H1 (cell line): ENCODE data around the gene EEF2K. TPM values are rescaled to one million over a fixed set of nuclear protein-coding genes. Genes with fewer than 3 reads are reported as not detected.

ENCODE experiments used
- CTCF ChIA-PET: fragments of 300-600 bp; sonication (Branson Sonifier 250); formaldehyde crosslinking; loops from one replicate; lab custom pipeline; 2021; ENCODE audit not compliant: partially characterized antibody; lab: Charles Lee
- POLR2A ChIA-PET: fragments of 300-600 bp; sonication (Branson Sonifier 250); formaldehyde crosslinking; loops from one replicate; lab custom pipeline; 2021; ENCODE audit warnings: inconsistent platforms; ENCODE audit not compliant: partially characterized antibody; lab: Charles Lee
- DNase-seq, 2 experiments: peaks; one replicate each; pipeline versions ENCODE4 v3.0.0 to v3.0.0-alpha.2; 2010 to 2022; ENCODE audit warnings: low spot score in 2 of 2, low read depth in 1 of 2, mixed read lengths in 1 of 2
- FAIRE-seq: peaks from 2 replicates; lab custom pipeline; 2011; peaks lifted over from hg19 to GRCh38; lab: Jason Lieb, UNC
- H2AFZ ChIP-seq: 2 replicates; pipeline ENCODE4 v1.8.1; 2012; ENCODE audit warnings: low read length, inconsistent platforms
- H2AK5ac ChIP-seq: 2 replicates; pipeline ENCODE4 v1.6.1; 2013; ENCODE audit warnings: low read depth, low read length
- H2BK120ac ChIP-seq: replicated peaks from 2 replicates; pipeline ENCODE3; 2013; ENCODE audit warnings: low read depth, low read length, inconsistent platforms
- H2BK12ac ChIP-seq: 2 replicates; pipeline ENCODE4 v1.6.1; 2013; ENCODE audit warnings: low read depth, low read length
- H2BK15ac ChIP-seq: 2 replicates; pipeline ENCODE4 v1.6.1; 2013; ENCODE audit warnings: low read length
- H2BK20ac ChIP-seq: 2 replicates; pipeline ENCODE4 v1.6.1; 2013; ENCODE audit warnings: low read length
- H2BK5ac ChIP-seq: 2 replicates; pipeline ENCODE4 v1.6.1; 2013; ENCODE audit warnings: low read depth, low read length
- H3K14ac ChIP-seq: 2 replicates; pipeline ENCODE4 v1.6.1; 2013; ENCODE audit warnings: inconsistent platforms; ENCODE audit not compliant: insufficient read length
- H3K18ac ChIP-seq: 2 replicates; pipeline ENCODE4 v1.6.1; 2013; ENCODE audit warnings: low read length; ENCODE audit errors: extremely low read depth
- H3K23ac ChIP-seq: 2 replicates; pipeline ENCODE4 v1.6.1; 2013; ENCODE audit warnings: inconsistent platforms; ENCODE audit not compliant: insufficient read length
- H3K23me2 ChIP-seq: 2 replicates; pipeline ENCODE4 v1.6.1; 2013; ENCODE audit warnings: low read depth, low read length
- H3K27ac ChIP-seq: 2 replicates; pipeline ENCODE4 v1.6.1; 2011; ENCODE audit warnings: low read depth, low read length, inconsistent platforms
- H3K27me3 ChIP-seq, 4 experiments: replicated peaks in 1 of 4; 1 replicate in 1 of 4; 2 replicates in 3 of 4; pipeline versions ENCODE4 v1.6.1 to v1.8.1; 2011 to 2013; ENCODE audit warnings: low read length in 3 of 4, mild to moderate bottlenecking in 3 of 4, inconsistent platforms in 2 of 4, mixed read lengths in 2 of 4, moderate library complexity in 1 of 4; ENCODE audit not compliant: control insufficient read depth in 3 of 4, insufficient read depth in 3 of 4; ENCODE audit errors: extremely low read depth in 1 of 4
- H3K36me3 ChIP-seq, 4 experiments: 2 replicates each; pipeline versions ENCODE4 v1.6.1 to v1.8.1; 2011 to 2013; ENCODE audit warnings: mild to moderate bottlenecking in 4 of 4, low read length in 3 of 4, moderate library complexity in 2 of 4, control low read depth in 1 of 4, inconsistent platforms in 1 of 4; ENCODE audit not compliant: insufficient read depth in 4 of 4, control insufficient read depth in 2 of 4
- H3K4ac ChIP-seq: replicated peaks from 2 replicates; pipeline ENCODE3; 2013; ENCODE audit warnings: low read length, low read depth, mixed read lengths, inconsistent platforms; ENCODE audit not compliant: insufficient read length
- H3K4me1 ChIP-seq, 4 experiments: replicated peaks in 1 of 4; 1 replicate in 1 of 4; 2 replicates in 3 of 4; pipeline versions ENCODE4 v1.6.1 to v1.8.1; 2011 to 2013; ENCODE audit warnings: low read length in 3 of 4, inconsistent platforms in 2 of 4, mixed read lengths in 1 of 4; ENCODE audit not compliant: insufficient read depth in 4 of 4, control insufficient read depth in 3 of 4
- H3K4me2 ChIP-seq, 2 experiments: 2 replicates each; pipeline versions ENCODE4 v1.6.1 to v1.8.1; 2011 to 2013; ENCODE audit warnings: low read depth in 2 of 2, low read length in 2 of 2, control low read depth in 1 of 2, inconsistent platforms in 1 of 2, mild to moderate bottlenecking in 1 of 2; ENCODE audit not compliant: insufficient read depth in 1 of 2
- H3K4me3 ChIP-seq, 4 experiments: fragments of 200-600, 300-600 bp in 1 of 4; sonication (generic), shearing (Covaris generic), sonication (Bioruptor Twin) in 1 of 4; 2 replicates each; pipeline versions ENCODE4 v1.5.1 to v1.8.1; 2011 to 2016; ENCODE audit warnings: low read length in 4 of 4, low read depth in 3 of 4, control low read depth in 2 of 4, inconsistent platforms in 2 of 4, mild to moderate bottlenecking in 2 of 4, mixed read lengths in 1 of 4, moderate library complexity in 1 of 4; ENCODE audit not compliant: insufficient read depth in 2 of 4; ENCODE audit errors: extremely low read depth in 1 of 4
- H3K56ac ChIP-seq: replicated peaks from 2 replicates; pipeline ENCODE3; 2013; ENCODE audit warnings: low read depth, mild to moderate bottlenecking, mixed read lengths, low read length, inconsistent platforms; ENCODE audit not compliant: insufficient read length
- H3K79me1 ChIP-seq: 2 replicates; pipeline ENCODE4 v1.6.1; 2013; ENCODE audit warnings: low read depth, low read length, control low read depth
- H3K79me2 ChIP-seq, 2 experiments: 2 replicates each; pipeline versions ENCODE4 v1.6.1 to v1.8.1; 2012 to 2013; ENCODE audit warnings: low read length in 2 of 2, mild to moderate bottlenecking in 2 of 2, inconsistent platforms in 1 of 2; ENCODE audit not compliant: insufficient read depth in 2 of 2, control insufficient read depth in 1 of 2
- H3K9ac ChIP-seq, 4 experiments: replicated peaks in 1 of 4; 1 replicate in 1 of 4; 2 replicates in 3 of 4; pipeline versions ENCODE4 v1.6.1 to v1.8.1; 2011 to 2013; ENCODE audit warnings: low read depth in 3 of 4, low read length in 3 of 4, control low read depth in 2 of 4, mild to moderate bottlenecking in 2 of 4, moderate library complexity in 2 of 4, inconsistent platforms in 1 of 4; ENCODE audit errors: extremely low read depth in 1 of 4
- H3K9me3 ChIP-seq, 2 experiments: 2 replicates each; pipeline versions ENCODE4 v1.6.1 to v1.8.1; 2012 to 2013; ENCODE audit warnings: mild to moderate bottlenecking in 2 of 2, moderate library complexity in 2 of 2, control low read depth in 1 of 2, inconsistent platforms in 1 of 2, low read depth in 1 of 2, low read length in 1 of 2, mixed read lengths in 1 of 2; ENCODE audit not compliant: insufficient read depth in 2 of 2
- H4K20me1 ChIP-seq, 2 experiments: replicated peaks in 1 of 2; 2 replicates each; pipeline versions ENCODE3 to v1.8.1; 2011 to 2013; ENCODE audit warnings: inconsistent platforms in 2 of 2, low read length in 2 of 2, mild to moderate bottlenecking in 1 of 2; ENCODE audit not compliant: insufficient read depth in 2 of 2, control insufficient read depth in 1 of 2
- H4K5ac ChIP-seq: 2 replicates; pipeline ENCODE4 v1.6.1; 2013; ENCODE audit warnings: low read length, low read depth, mixed read lengths, inconsistent platforms; ENCODE audit not compliant: insufficient read length
- H4K8ac ChIP-seq: 2 replicates; pipeline ENCODE4 v1.8.0; 2013; ENCODE audit warnings: mild to moderate bottlenecking, moderate library complexity, low read length, inconsistent platforms; ENCODE audit not compliant: insufficient read depth; ENCODE audit errors: extremely low read depth
- H4K91ac ChIP-seq: replicated peaks from 2 replicates; pipeline ENCODE3; 2013; ENCODE audit warnings: low read length, mixed read lengths, inconsistent platforms; ENCODE audit not compliant: insufficient read length
- CHD2 ChIP-seq: IDR thresholded peaks from 2 replicates; pipeline ENCODE4 v1.6.1; 2012; ENCODE audit warnings: low read length, improper control_type of control experiment
- EGR1 ChIP-seq: IDR thresholded peaks from 2 replicates; pipeline ENCODE4 v1.6.1; 2011; ENCODE audit warnings: low read depth, low read length, borderline replicate concordance
- SUZ12 ChIP-seq: fragments of 200-600 bp; sonication (generic); IDR thresholded peaks from 2 replicates; pipeline ENCODE4 v1.6.1; 2012; ENCODE audit warnings: mild to moderate bottlenecking, inconsistent platforms, low read length, moderate library complexity, mixed read lengths
- TCF12 ChIP-seq: IDR thresholded peaks from 2 replicates; pipeline ENCODE4 v1.6.1; 2011; ENCODE audit warnings: low read depth, mild to moderate bottlenecking, low read length
- TEAD4 ChIP-seq: IDR thresholded peaks from 2 replicates; pipeline ENCODE4 v1.6.1; 2012; ENCODE audit warnings: low read depth, low read length, inconsistent platforms, mixed read lengths
- WGBS, 2 experiments: shearing (Covaris generic) in 1 of 2; methylation state at CpG; one replicate each; pipeline versions ENCODE4 v1.1.6 to v1.1.7; 2013 to 2015; ENCODE audit warnings: low lambda C conversion rate in 2 of 2, mixed read lengths in 2 of 2, inconsistent platforms in 1 of 2, low coverage in 1 of 2, missing lambda C conversion rate in 1 of 2; ENCODE audit not compliant: insufficient replicate concordance in 2 of 2, insufficient coverage in 1 of 2, insufficient read length in 1 of 2; ENCODE audit errors: extremely low coverage in 1 of 2, missing lambda C conversion rate in 1 of 2; 5-methylcytosine and 5-hydroxymethylcytosine counted together
- polyA plus RNA-seq, 7 experiments: library from polyadenylated mRNA; depleted of rRNA in 3 of 7; stranded (reverse) in 5 of 7; unstranded in 2 of 7; fragments of >200 nt in 5 of 7; fragments of 200-250 nt in 2 of 7; gene quantifications; 1 replicate in 5 of 7; 2 replicates in 1 of 7; 4 replicates in 1 of 7; pipeline versions ENCODE4 v1.2.1 to v1.2.3, GENCODE V29; 2011 to 2013; ENCODE audit warnings: missing spikeins in 2 of 7, mixed read lengths in 2 of 7
- total RNA-seq: library from RNA; stranded (reverse); fragmentation: NEBNext Ultra II Directional; extraction: Animal tissue kit (Norgen Biotek cat#: 25700); gene quantifications from 2 replicates; pipeline ENCODE4 v1.2.1, GENCODE V29; 2021
- TF ChIP-seq, protein P1 (sequence below): IDR thresholded peaks from 2 replicates; pipeline ENCODE4 v1.6.1; 2011; ENCODE audit warnings: low read length, improper control_type of control experiment

EEF2K gene
- total and polyA plus RNA-seq, 2 of the 8 experiments (the other 6 are each of a cell fraction or from before 2014, with no cell fraction given): 14.9 to 30.2 TPM

DNA sequence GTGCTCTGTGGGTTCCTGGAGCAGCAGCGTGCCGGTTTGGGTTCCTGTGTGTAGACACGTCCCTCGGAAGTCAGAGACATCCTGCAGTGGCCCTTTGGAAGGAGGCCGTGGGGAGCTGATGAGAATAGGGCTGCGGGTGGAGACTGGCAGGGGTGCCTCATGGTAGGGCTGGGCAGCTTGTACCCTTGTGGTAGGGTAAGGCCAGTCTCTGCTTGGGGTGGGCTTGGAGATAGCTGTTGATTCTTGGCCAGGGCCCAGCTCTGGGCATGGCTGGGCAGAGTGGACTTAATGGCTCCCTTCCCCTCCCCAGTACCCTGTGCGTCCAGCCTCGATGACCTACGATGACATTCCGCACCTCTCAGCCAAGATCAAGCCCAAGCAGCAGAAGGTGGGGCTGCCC, 101.8 kb downstream of the EEF2K start:
- no peak overlapping the region for H2BK20ac ChIP-seq
- WGBS, 2 experiments: 95% methylated on average over 10 of the region's 10 CpGs; no CpG with 5 or more reads in 1 of the 2 experiments
- no peaks in the 10 kb centered on the region for H3K4me1 ChIP-seq
- H2BK12ac ChIP-seq: no peak overlapping the region
- no peak overlapping the region for H3K4me3 ChIP-seq
- H4K8ac ChIP-seq: peak overlapping the region; percentile 25; the same call in 1 of the 2 replicates
- H3K9ac ChIP-seq: no peak overlapping the region
- no peak overlapping the region for H3K4me2 ChIP-seq
- no peak overlapping the region for H4K91ac ChIP-seq
- POLR2A ChIA-PET: interaction anchor here (0.8 kb wide), 1 partner anchor 61 kb away, joined by 4 read pairs; no protein-coding TSS in a partner anchor
- peaks cover 10 to 24% of the 10 kb centered on the region in 2 experiments for H4K20me1 ChIP-seq
- no peak for TF ChIP-seq TCF12
- TF ChIP-seq, protein P1, sequence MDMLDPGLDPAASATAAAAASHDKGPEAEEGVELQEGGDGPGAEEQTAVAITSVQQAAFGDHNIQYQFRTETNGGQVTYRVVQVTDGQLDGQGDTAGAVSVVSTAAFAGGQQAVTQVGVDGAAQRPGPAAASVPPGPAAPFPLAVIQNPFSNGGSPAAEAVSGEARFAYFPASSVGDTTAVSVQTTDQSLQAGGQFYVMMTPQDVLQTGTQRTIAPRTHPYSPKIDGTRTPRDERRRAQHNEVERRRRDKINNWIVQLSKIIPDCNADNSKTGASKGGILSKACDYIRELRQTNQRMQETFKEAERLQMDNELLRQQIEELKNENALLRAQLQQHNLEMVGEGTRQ: no peak
- TF ChIP-seq TEAD4: no peak
- TF ChIP-seq EGR1: no peak
- TF ChIP-seq CHD2: no peak
- TF ChIP-seq SUZ12: no peak
- TF ChIP-seq, all 59 proteins: peak for 0
- no peak overlapping the region for H3K23ac ChIP-seq
- no peak overlapping the region for H3K27ac ChIP-seq
- H3K27me3 ChIP-seq: no peaks in the 10 kb centered on the region
- H3K18ac ChIP-seq: no peak overlapping the region
- no peak overlapping the region for H3K56ac ChIP-seq
- no peak overlapping the region for H3K14ac ChIP-seq
- no peak overlapping the region for H2BK5ac ChIP-seq
- H3K4ac ChIP-seq: no peak overlapping the region
- no peak overlapping the region for H2BK120ac ChIP-seq
- no peaks in the 10 kb centered on the region for H3K23me2 ChIP-seq
- H4K5ac ChIP-seq: no peak overlapping the region
- H3K79me1 ChIP-seq: peaks cover 8% of the 10 kb centered on the region; the same call in 1 of the 2 replicates
- peaks cover 19 to 50% (median 44%) of the 10 kb centered on the region in 4 experiments for H3K36me3 ChIP-seq
- no peak overlapping the region for H2BK15ac ChIP-seq
- peaks cover 0 to 21% of the 10 kb centered on the region in 2 experiments; a peak in 1 of 4 replicates for H3K79me2 ChIP-seq
- no peak overlapping the region for H2AK5ac ChIP-seq
- CTCF ChIA-PET: interaction anchor here (0.7 to 2.0 kb wide), 5 partner anchors 9 to 306 kb away, joined by 3 to 8 read pairs (median 3); no protein-coding TSS in a partner anchor
- no peak for FAIRE-seq
- no peak overlapping the region for H2AFZ ChIP-seq
- H3K9me3 ChIP-seq: no peaks in the 10 kb centered on the region
- DNase-seq: no peak
